Liver (tissue), 9 donors: Measurements from ENCODE around the gene NTHL1. TPM values are rescaled to one million over a fixed set of nuclear protein-coding genes. Genes with fewer than 3 reads are reported as not detected.

ENCODE experiments used
- DNase-seq: peaks from one replicate; pipeline ENCODE4 v3.0.0-alpha.2; 2017; ENCODE audit warnings: low spot score
- H3K27ac ChIP-seq, 2 donors: one replicate each; pipeline ENCODE4 v1.7.0; 2013; ENCODE audit warnings: inconsistent platforms in 2 of 2, low read length in 2 of 2, control low read depth in 1 of 2, low read depth in 1 of 2, mild to moderate bottlenecking in 1 of 2
- H3K27me3 ChIP-seq, 4 donors: one replicate each; pipeline versions ENCODE4 v1.6.1 to v1.7.0; 2013; ENCODE audit warnings: low read length in 3 of 4, inconsistent platforms in 1 of 4, mild to moderate bottlenecking in 1 of 4, moderate library complexity in 1 of 4; ENCODE audit not compliant: control insufficient read depth in 4 of 4, insufficient read depth in 4 of 4
- H3K36me3 ChIP-seq, 4 donors: one replicate each; pipeline versions ENCODE4 v1.6.1 to v1.7.0; 2013; ENCODE audit warnings: low read length in 3 of 4, mild to moderate bottlenecking in 3 of 4, low read depth in 1 of 4, moderate library complexity in 1 of 4; ENCODE audit not compliant: control insufficient read depth in 4 of 4, insufficient read depth in 3 of 4
- H3K4me1 ChIP-seq, 4 donors: one replicate each; pipeline versions ENCODE4 v1.6.1 to v1.7.0; 2013; ENCODE audit warnings: low read length in 3 of 4, mild to moderate bottlenecking in 3 of 4, moderate library complexity in 1 of 4; ENCODE audit not compliant: control insufficient read depth in 4 of 4, insufficient read depth in 4 of 4
- H3K4me3 ChIP-seq, 3 donors: one replicate each; pipeline versions ENCODE4 v1.6.1 to v1.7.0; 2013; ENCODE audit warnings: low read length in 3 of 3, control low read depth in 1 of 3, low read depth in 1 of 3, mild to moderate bottlenecking in 1 of 3
- H3K9ac ChIP-seq, 2 donors: one replicate each; pipeline ENCODE4 v1.7.0; 2013; ENCODE audit warnings: low read length in 2 of 2, mild to moderate bottlenecking in 2 of 2, moderate library complexity in 2 of 2, control low read depth in 1 of 2, low read depth in 1 of 2
- H3K9me3 ChIP-seq, 4 donors: one replicate each; pipeline versions ENCODE4 v1.6.1 to v1.7.0; 2013; ENCODE audit warnings: low read length in 3 of 4; ENCODE audit not compliant: control insufficient read depth in 4 of 4
- ATF3 ChIP-seq: IDR thresholded peaks from 2 replicates; pipeline ENCODE4 v1.6.1; 2016; ENCODE audit warnings: antibody characterized with exemption
- CTCF ChIP-seq: fragments of 150-350 bp; IDR thresholded peaks from 2 replicates; pipeline ENCODE4 v1.5.1; 2017; ENCODE audit warnings: improper control_type of control experiment, low read depth, low read length; ENCODE audit not compliant: missing input control
- EGR1 ChIP-seq, 2 donors: IDR thresholded peaks; 2 replicates each; pipeline ENCODE4 v1.6.1; 2016 to 2018; ENCODE audit warnings: antibody characterized with exemption in 2 of 2, low read depth in 2 of 2
- FOXA2 ChIP-seq: IDR thresholded peaks from 2 replicates; pipeline ENCODE4 v1.6.1; 2016; ENCODE audit warnings: antibody characterized with exemption
- GABPA ChIP-seq, 2 donors: IDR thresholded peaks in 1 of 2; conservative IDR thresholded peaks in 1 of 2; 2 replicates each; pipeline ENCODE4 v1.6.1; 2016; ENCODE audit warnings: antibody characterized with exemption in 2 of 2, mild to moderate bottlenecking in 1 of 2, moderate library complexity in 1 of 2
- HNF4A ChIP-seq, 2 donors: conservative IDR thresholded peaks; 2 replicates each; pipeline ENCODE4 v1.6.1; 2016; ENCODE audit warnings: antibody characterized with exemption in 2 of 2, mild to moderate bottlenecking in 2 of 2
- HNF4G ChIP-seq: IDR thresholded peaks from 2 replicates; pipeline ENCODE4 v1.6.1; 2016; ENCODE audit warnings: antibody characterized with exemption
- JUND ChIP-seq, 2 donors: IDR thresholded peaks; 2 replicates each; pipeline ENCODE4 v1.6.1; 2016; ENCODE audit warnings: antibody characterized with exemption in 2 of 2
- MAX ChIP-seq: IDR thresholded peaks from 2 replicates; pipeline ENCODE4 v1.6.1; 2016; ENCODE audit warnings: antibody characterized with exemption
- NR2F2 ChIP-seq: IDR thresholded peaks from 2 replicates; pipeline ENCODE4 v1.6.1; 2016; ENCODE audit warnings: antibody characterized with exemption
- RAD21 ChIP-seq, 2 donors: IDR thresholded peaks; 2 replicates each; pipeline ENCODE4 v1.6.1; 2016; ENCODE audit warnings: antibody characterized with exemption in 2 of 2, mild to moderate bottlenecking in 2 of 2
- RXRA ChIP-seq, 2 donors: IDR thresholded peaks; 2 replicates each; pipeline ENCODE4 v1.6.1; 2017 to 2018; ENCODE audit warnings: antibody characterized with exemption in 2 of 2, mild to moderate bottlenecking in 1 of 2
- SP1 ChIP-seq: IDR thresholded peaks from 2 replicates; pipeline ENCODE4 v1.6.1; 2018; ENCODE audit warnings: antibody characterized with exemption, mild to moderate bottlenecking
- TAF1 ChIP-seq: conservative IDR thresholded peaks from 2 replicates; pipeline ENCODE4 v1.6.1; 2016; ENCODE audit warnings: antibody characterized with exemption, mild to moderate bottlenecking
- ZBTB33 ChIP-seq: IDR thresholded peaks from 2 replicates; pipeline ENCODE4 v1.6.1; 2016; ENCODE audit warnings: antibody characterized with exemption
- WGBS: extraction: QIAGEN DNeasy Blood & Tissue Kit; methylation state at CpG from one replicate; pipeline ENCODE4 v1.1.7; 2013; 5-methylcytosine and 5-hydroxymethylcytosine counted together
- polyA plus RNA-seq, 2 donors: library from polyadenylated mRNA; stranded (reverse) in 1 of 2; unstranded in 1 of 2; fragments of 200-250 nt in 1 of 2; fragments of >200 nt in 1 of 2; fragmentation: Nextera tagmentation in 1 of 2; extraction: Ambion mirVana in 1 of 2; gene quantifications; one replicate each; pipeline versions ENCODE4 v1.2.1 to v1.2.3, GENCODE V29; 2013 to 2015
- total RNA-seq, 2 donors: library from RNA; depleted of rRNA; stranded (reverse); fragments of >200 nt; gene quantifications; one replicate each; pipeline ENCODE4 v1.2.3, GENCODE V29; 2014
- donor health status: healthy.
- donor health status: healthy.
- donor health status: healthy.
- donor health status: healthy.
- donor health status: healthy.

The NTHL1 gene
- total and polyA plus RNA-seq, 4 donors = 10.4 to 166 (median 19.1) TPM

- peaks cover 16 to 61% (median 41%) of the 10 kb centered on the region in 4 donors for H3K4me1 ChIP-seq
- TF ChIP-seq GABPA (IDR thresholded peaks at IDR 0.05 in 1 of 2, conservative IDR thresholded peaks at IDR 0.05 in 1 of 2) (no peak), ZBTB33 (no peak), HNF4A (conservative IDR thresholded peaks at IDR 0.05) (no peak), RAD21 (IDR thresholded peaks at IDR 0.05) (no peak), RXRA (IDR thresholded peaks at IDR 0.05) (no peak), TAF1 (no peak), SP1 (no peak), FOXA2 (no peak), ATF3 (no peak), JUND (IDR thresholded peaks at IDR 0.05) (no peak)
- DNase-seq = peak; percentile 30
- H3K27me3 ChIP-seq = no peaks in the 10 kb centered on the region
- no peak overlapping the region for H3K9ac ChIP-seq
- H3K4me3 ChIP-seq = no peak overlapping the region
- no peak overlapping the region for H3K27ac ChIP-seq
- WGBS = 68% methylated on average over 44 of the region's 44 CpGs
- H3K9me3 ChIP-seq = no peaks in the 10 kb centered on the region
- peaks cover 2 to 34% (median 18%) of the 10 kb centered on the region in 4 donors for H3K36me3 ChIP-seq
These were observed 42.3 kb upstream of the NTHL1 start for GRCh38 chr16:2089706-2090480.

GRCh38 chr16:2088759-2089358 lies 41.2 kb upstream of the NTHL1 start:
- no peak overlapping the region for H3K4me3 ChIP-seq
- peak; percentile 30 for DNase-seq
- H3K27ac ChIP-seq = no peak overlapping the region
- H3K4me1 ChIP-seq = peaks cover 16 to 61% (median 41%) of the 10 kb centered on the region in 4 donors
- TF ChIP-seq NR2F2 (no peak), HNF4G (no peak), CTCF (no peak), MAX (no peak), ATF3 (no peak), EGR1 (IDR thresholded peaks at IDR 0.05; ENCODE audit: low read depth in 2 of 2) (no peak)
- H3K27me3 ChIP-seq = no peaks in the 10 kb centered on the region
- H3K9ac ChIP-seq = no peak overlapping the region
- no peaks in the 10 kb centered on the region for H3K9me3 ChIP-seq
- peaks cover 2 to 36% (median 17%) of the 10 kb centered on the region in 4 donors for H3K36me3 ChIP-seq
- 89% methylated on average over 20 of the region's 20 CpGs for WGBS
